NT2/D1 (cell line): ENCODE results near the gene CELA3A.

Experiments used
- YY1 ChIP-seq: IDR thresholded peaks from 2 replicates; pipeline ENCODE4 v1.6.1; 2011; ENCODE audit not compliant: insufficient read length, insufficient read depth
- ZNF274 ChIP-seq: IDR thresholded peaks from 2 replicates; pipeline ENCODE4 v1.6.1; 2011; ENCODE audit warnings: mild to moderate bottlenecking, low read depth, low read length

- TF ChIP-seq ZNF274 (no peak), YY1 (no peak)
Measured at GRCh38 chr1:22048351-22049192, 47.1 kb downstream of the CELA3A start.
